ENCODE measurements around the gene AGO4. TPM values are rescaled to one million over a fixed set of nuclear protein-coding genes. Genes with fewer than 3 reads are reported as not detected.
"Not testable (repeated sequence)": the region's sequence is repeated elsewhere in the genome, so short reads cannot be mapped to it uniquely, and the experiment has no call there.

The AGO4 gene
- total RNA-seq, 1 donor from 2014 or later = 35.1 TPM

- H3K4me3 Mint-ChIP-seq (ENCODE audit: low read depth) = peak overlapping the region; percentile 93
- H3K9me3 Mint-ChIP-seq (ENCODE audit: low read depth) = no peaks in the 10 kb centered on the region
- TF ChIP-seq CTCF (IDR thresholded peaks at IDR 0.05; ENCODE audit: unreplicated experiment) = no peak
- H3K36me3 Mint-ChIP-seq (ENCODE audit: insufficient read depth) = no peaks in the 10 kb centered on the region
- DNase-seq (ENCODE audit: low spot score, unreplicated experiment) = peak; percentile 78
- H3K27me3 Mint-ChIP-seq = no peaks in the 10 kb centered on the region
- H3K4me1 Mint-ChIP-seq (ENCODE audit: low read depth) = no peaks in the 10 kb centered on the region
- H3K27ac Mint-ChIP-seq = peak overlapping the region; percentile 95
Observed at GRCh38 chr1:35769188-35769758, 38.5 kb upstream of the AGO4 start.

GRCh38 chr1:35773711-35774110 lies 34.1 kb upstream of the AGO4 start:
- no peak for TF ChIP-seq CTCF (IDR thresholded peaks at IDR 0.05; ENCODE audit: unreplicated experiment)
- DNase-seq (ENCODE audit: low spot score, unreplicated experiment) = no peak
- H3K4me1 Mint-ChIP-seq (ENCODE audit: low read depth) = no peaks in the 10 kb centered on the region
- no peak overlapping the region for H3K4me3 Mint-ChIP-seq (ENCODE audit: low read depth)
- H3K27me3 Mint-ChIP-seq = no peaks in the 10 kb centered on the region
- no peaks in the 10 kb centered on the region for H3K36me3 Mint-ChIP-seq (ENCODE audit: insufficient read depth)
- no peaks in the 10 kb centered on the region for H3K9me3 Mint-ChIP-seq (ENCODE audit: low read depth)
- no peak overlapping the region for H3K27ac Mint-ChIP-seq

GRCh38 chr1:35776172-35776571 lies 31.6 kb upstream of the AGO4 start:
- not testable (repeated sequence) for DNase-seq (ENCODE audit: low spot score, unreplicated experiment); H3K27ac Mint-ChIP-seq; H3K27me3 Mint-ChIP-seq; H3K4me3 Mint-ChIP-seq (ENCODE audit: low read depth); H3K4me1 Mint-ChIP-seq (ENCODE audit: low read depth); H3K9me3 Mint-ChIP-seq (ENCODE audit: low read depth); H3K36me3 Mint-ChIP-seq (ENCODE audit: insufficient read depth)

- no peaks in the 10 kb centered on the region for H3K9me3 Mint-ChIP-seq (ENCODE audit: low read depth)
- no peaks in the 10 kb centered on the region for H3K27me3 Mint-ChIP-seq
- no peak for DNase-seq (ENCODE audit: low spot score, unreplicated experiment)
- no peak overlapping the region for H3K27ac Mint-ChIP-seq
- H3K4me3 Mint-ChIP-seq (ENCODE audit: low read depth) = no peak overlapping the region
- TF ChIP-seq CTCF (IDR thresholded peaks at IDR 0.05; ENCODE audit: unreplicated experiment) = no peak
- no peaks in the 10 kb centered on the region for H3K36me3 Mint-ChIP-seq (ENCODE audit: insufficient read depth)
- H3K4me1 Mint-ChIP-seq (ENCODE audit: low read depth) = no peaks in the 10 kb centered on the region
Observed at GRCh38 chr1:35777109-35777508, 30.7 kb upstream of the AGO4 start.

- no peaks in the 10 kb centered on the region for H3K27me3 Mint-ChIP-seq
- H3K4me3 Mint-ChIP-seq (ENCODE audit: low read depth) = no peak overlapping the region
- no peaks in the 10 kb centered on the region for H3K4me1 Mint-ChIP-seq (ENCODE audit: low read depth)
- TF ChIP-seq CTCF (IDR thresholded peaks at IDR 0.05; ENCODE audit: unreplicated experiment) = no peak
- no peak overlapping the region for H3K27ac Mint-ChIP-seq
- DNase-seq (ENCODE audit: low spot score, unreplicated experiment) = no peak
- no peaks in the 10 kb centered on the region for H3K36me3 Mint-ChIP-seq (ENCODE audit: insufficient read depth)
- peaks cover 7% of the 10 kb centered on the region for H3K9me3 Mint-ChIP-seq (ENCODE audit: low read depth)
Observed at GRCh38 chr1:35783055-35783583, 24.7 kb upstream of the AGO4 start.

- not testable (repeated sequence) for H3K4me3 Mint-ChIP-seq (ENCODE audit: low read depth); H3K27ac Mint-ChIP-seq; H3K36me3 Mint-ChIP-seq (ENCODE audit: insufficient read depth); H3K4me1 Mint-ChIP-seq (ENCODE audit: low read depth); DNase-seq (ENCODE audit: low spot score, unreplicated experiment); H3K27me3 Mint-ChIP-seq; H3K9me3 Mint-ChIP-seq (ENCODE audit: low read depth)
Observed at GRCh38 chr1:35784364-35784763, 23.5 kb upstream of the AGO4 start.

Data from progenitor cell of endocrine pancreas (in vitro differentiated cells).